MV-4-11 (cell line): Measurements from ENCODE around the gene DMBT1.
"Not testable (repeated sequence)": the region's sequence is repeated elsewhere in the genome, so short reads cannot be mapped to it uniquely, and the experiment has no call there.

Experiments used
- DNase-seq: peaks from one replicate; lab custom pipeline; 2025; lab: John Stamatoyannopoulos, UW

Gene DMBT1

DNA sequence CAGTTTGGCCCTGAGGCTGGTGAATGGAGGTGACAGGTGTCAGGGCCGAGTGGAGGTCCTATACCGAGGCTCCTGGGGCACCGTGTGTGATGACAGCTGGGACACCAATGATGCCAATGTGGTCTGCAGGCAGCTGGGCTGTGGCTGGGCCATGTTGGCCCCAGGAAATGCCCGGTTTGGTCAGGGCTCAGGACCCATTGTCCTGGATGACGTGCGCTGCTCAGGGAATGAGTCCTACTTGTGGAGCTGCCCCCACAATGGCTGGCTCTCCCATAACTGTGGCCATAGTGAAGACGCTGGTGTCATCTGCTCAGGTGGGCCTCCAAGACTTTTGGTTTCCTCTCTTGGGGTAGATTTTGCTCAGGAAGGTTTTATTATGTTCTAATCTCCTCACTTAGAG, 25.5 kb downstream of the DMBT1 start:
- DNase-seq: not testable (repeated sequence)

DNA sequence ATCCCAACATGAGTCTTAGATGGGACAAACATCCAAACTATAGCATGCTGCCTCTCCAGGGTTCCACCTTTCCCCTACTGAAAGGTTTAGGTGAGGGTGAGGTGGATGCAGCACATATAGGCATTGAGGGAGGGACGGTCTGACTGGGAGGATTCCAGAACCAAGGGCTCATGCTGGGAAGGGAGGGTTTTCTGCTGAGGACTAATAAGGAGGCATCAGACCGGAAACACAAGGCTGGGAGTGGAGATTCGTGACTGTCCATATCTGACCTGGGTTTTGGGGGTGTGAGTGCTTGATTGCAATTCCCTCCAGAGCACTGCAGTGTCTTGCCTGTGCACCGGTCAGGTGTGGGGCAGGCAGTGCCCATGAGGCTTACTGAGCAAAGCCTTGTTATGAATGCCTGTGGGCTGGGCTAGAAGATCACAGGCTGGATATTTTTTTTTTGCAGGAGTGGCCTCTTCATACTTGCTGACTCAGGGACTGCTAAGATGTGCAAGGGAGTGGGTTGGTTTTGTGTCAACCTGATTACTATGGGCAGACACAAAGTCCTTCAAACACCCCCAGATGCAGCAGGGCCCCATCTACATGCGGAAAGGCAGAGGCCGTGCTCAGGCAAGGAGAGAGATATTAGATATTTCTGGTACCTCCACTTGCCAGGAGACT, 26.7 kb downstream of the DMBT1 start:
- DNase-seq: no peak

DNA sequence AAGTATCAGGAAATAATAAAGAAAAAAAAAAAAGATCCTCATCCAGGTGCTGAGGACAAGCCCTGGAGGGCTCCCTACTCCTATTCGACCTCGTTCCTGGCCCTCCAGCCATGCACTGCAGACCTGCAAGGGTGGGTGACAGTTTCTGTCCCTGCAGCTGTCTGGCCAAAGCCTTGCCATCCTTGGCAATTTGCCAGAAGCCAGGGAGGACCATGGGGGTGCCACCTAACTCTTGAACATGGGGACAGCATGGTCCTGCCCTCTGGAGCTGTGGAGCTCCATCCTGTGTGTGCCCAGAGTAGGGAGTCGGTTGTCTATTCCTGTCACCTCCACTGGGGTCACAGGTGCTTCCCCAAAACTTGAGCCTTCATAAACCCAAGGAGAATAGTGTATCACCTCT, 27.8 kb downstream of the DMBT1 start:
- DNase-seq: no peak

DNA sequence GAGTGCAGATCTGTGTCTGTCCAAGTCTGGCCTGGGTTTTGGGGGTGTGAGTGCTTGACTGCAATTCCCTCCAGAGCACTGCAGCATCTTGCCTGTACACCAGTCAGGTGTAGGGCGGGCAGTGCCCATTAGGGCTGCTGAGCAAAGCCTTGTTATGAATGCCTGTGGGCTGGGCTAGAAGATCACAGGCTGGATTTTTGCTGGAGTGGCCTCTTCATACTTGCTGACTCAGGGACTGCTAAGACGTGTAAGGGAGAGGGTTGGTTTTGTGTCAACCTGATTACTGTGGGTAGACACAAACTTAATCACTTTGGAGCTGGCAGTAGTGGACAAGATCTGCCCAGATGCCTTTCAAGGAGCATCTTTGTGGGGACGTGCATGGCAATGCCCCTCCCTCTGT, 29.6 kb downstream of the DMBT1 start:
- no peak for DNase-seq

DNA sequence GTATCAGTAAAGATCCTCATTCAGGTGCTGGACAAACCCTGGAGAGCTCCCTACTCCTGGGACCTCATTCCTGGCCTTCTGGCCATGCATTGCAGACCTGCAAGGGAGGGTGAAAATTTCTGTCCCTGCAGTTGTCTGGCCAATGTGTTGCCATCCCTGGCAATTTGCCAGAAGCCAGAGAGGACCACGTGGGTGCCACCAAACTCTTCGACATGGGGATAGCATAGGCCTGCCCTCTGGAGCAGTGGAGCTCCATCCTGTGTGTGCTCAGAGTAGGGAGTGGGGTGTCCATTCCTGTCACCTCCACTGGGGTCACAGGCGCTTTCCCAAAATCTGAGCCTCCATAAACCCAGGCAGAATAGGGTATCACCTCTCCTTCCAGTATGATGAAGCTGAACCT, 31.2 kb downstream of the DMBT1 start:
- DNase-seq: no peak

DNA sequence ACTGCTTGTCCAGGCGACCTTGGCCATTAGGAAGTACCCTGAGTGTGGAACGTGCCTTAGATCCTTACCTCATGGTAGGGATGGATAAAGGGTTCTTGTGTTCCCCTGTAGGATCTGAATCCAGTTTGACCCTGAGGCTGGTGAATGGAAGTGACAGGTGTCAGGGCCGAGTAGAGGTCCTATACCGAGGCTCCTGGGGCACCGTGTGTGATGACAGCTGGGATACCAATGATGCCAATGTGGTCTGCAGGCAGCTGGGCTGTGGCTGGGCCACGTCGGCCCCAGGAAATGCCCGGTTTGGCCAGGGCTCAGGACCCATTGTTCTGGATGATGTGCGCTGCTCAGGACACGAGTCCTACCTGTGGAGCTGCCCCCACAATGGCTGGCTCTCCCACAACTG, 31.6 kb downstream of the DMBT1 start:
- no peak for DNase-seq

DNA sequence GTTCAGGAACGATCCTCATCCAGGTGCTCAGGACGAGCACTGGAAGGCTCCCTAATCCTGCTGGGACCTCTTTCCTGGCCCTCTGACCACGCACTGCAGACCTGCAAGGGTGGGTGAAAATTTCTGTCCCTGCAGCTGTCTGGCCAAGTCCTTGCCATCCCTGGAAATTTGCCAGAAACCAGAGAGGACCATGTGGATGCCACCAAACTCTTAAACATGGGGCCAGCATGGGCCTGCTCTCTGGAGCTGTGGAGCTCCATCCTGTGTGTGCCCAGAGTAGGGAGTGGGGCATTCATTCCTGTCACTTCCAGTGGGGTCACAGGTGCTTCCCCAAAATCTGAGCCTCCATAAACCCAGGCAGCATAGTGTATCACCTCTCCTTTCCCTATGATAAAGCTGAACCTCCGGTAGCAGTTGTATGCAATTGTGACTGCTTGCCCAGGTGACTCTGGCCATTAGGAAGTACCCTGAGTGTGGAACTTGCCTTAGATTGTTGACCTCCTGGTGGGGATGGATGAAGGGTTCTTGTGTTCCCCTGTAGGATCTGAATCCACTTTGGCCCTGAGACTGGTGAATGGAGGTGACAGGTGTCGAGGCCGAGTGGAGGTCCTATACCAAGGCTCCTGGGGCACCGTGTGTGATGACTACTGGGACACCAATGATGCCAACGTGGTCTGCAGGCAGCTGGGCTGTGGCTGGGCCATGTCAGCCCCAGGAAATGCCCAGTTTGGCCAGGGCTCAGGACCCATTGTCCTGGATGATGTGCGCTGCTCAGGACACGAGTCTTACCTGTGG, 57.1 kb downstream of the DMBT1 start:
- no peak for DNase-seq

DNA sequence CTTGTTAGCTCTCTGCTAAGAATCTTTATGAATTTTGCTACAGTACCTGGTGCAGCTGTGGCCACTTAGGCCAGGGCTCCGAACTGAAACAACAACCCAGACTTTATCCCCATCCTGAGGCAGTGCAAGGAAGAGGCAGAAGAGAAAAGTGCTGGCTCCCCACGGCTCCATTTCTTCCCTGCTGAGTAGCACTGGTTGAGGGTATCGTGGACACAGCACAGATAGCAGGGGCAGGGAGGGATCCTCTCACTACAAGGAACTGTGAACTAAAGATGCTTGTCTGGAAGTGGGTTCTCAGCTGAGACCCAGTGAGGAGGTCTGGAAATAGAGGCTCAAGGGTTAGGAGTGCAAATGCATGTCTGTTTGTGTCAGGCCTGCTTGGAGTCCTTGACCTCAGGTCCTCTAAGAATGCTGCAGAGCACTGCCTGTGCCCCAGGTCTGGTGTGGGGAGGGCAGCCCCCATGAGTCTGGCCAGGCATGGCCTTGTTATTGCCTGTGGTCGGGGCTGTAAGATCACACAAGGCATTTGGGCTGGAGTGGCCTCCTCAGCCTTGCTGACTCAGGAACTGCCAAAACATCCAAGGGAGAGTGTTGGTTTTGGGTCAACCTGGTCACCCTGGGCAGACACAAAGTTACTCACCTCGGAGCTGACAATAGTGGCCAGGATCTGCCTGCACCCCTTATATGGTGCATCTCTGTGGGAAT, 58.1 kb downstream of the DMBT1 start:
- no peak for DNase-seq

DNA sequence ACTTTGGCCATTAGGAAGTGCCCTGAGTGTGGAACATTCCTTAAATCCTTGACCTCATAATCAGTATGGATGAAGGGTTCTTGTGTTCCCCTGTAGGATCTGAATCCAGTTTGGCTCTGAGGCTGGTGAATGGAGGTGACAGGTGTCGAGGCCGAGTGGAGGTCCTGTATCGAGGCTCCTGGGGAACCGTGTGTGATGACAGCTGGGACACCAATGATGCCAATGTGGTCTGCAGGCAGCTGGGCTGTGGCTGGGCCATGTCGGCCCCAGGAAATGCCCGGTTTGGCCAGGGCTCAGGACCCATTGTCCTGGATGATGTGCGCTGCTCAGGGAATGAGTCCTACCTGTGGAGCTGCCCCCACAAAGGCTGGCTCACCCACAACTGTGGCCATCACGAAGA, 60.4 kb downstream of the DMBT1 start:
- not testable (repeated sequence) for DNase-seq

DNA sequence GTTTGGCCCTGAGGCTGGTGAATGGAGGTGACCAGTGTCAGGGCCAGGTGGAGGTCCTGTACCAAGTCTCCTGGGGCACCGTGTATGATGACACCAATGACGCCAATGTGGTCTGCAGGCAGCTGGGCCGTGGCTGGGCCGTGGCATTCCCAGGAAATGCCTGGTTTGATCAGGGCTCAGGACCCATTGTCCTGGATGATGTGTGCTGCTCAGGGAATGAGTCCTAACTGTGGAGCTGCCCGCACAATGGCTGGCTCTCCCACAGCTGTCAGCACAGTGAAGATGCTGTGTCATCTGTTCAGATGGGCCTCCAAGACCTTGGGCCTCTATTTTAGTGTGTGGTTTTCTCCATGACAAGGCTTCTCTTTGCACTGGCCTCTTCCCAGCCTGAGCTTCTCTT, 64.0 kb downstream of the DMBT1 start:
- DNase-seq: no peak

DNA sequence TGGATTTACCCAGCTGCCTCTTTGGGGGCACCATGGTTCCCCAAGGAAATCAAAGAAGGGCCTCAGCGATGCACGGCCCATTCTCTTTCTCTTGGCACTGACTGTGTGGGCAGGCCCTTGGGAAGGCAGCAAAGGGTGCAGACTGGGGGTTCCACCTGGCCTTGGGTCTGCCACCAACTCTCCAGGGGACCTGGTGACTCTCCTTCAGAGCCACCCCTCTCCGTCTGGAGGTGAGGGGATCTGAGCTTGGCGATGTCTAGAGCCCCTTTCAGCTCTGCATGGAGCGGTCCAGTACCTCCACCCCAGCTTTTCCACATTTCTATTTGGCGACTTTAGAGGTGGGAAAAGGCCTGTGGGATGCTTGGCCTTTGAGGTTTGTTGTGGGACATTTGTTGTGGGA, 70.0 kb downstream of the DMBT1 start:
- no peak for DNase-seq

DNA sequence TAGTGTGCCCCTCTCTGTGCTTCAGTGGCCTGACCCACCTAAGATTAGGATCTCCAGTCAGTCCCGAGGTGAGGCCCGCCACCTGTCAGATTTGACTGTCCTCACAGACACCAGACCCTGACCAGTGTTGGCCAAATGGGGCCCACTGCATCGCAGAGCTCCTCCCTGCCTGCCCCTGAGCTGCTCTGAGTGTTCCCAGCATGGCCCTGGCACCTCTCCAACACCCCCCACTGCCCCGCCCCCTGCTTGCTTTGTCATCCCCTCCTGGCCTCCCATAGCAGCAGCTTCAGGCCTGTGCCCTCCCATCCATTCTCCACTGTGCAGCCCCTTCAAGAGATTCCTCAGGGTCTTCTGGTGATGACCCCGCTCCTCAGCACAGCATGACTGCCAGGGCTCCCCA, 71.5 kb downstream of the DMBT1 start:
- no peak for DNase-seq

DNA sequence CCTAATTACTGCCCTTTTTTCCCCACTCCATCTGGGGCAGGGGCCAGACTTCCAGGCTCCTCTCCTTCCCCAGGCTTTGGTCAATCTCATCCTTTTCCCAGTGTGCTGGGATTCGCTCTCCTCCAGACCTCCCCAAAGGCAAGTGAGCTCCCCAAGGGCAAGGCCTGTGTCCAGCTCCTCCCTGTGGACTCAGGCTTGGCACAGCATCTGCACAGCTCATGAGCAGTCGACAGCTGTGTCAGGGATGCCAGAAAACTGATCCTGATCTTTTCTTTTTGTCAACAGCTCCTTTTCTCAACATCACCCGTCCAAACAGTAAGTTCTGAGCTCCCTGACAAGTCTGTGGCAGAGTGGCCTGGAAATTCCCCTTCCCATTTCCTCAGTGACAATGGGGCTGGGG, 72.0 kb downstream of the DMBT1 start:
- DNase-seq: no peak

DNA sequence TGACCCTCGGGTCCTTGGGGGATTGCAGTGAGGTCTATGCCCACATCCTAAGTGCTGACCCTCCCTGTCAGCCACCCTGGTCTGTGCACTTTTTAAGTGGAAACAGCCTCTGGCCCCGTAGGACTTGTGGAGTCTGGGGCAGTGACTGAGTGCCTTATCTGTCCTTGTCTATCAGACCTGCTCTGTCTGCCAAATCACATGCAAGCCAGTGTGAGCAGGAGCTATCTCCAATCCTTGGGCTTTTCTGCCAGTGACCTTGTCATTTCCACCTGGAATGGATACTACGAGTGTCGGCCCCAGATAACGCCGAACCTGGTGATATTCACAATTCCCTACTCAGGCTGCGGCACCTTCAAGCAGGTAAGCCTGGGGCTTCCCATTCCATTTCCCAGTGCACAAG, 76.4 kb downstream of the DMBT1 start:
- DNase-seq: no peak

DNA sequence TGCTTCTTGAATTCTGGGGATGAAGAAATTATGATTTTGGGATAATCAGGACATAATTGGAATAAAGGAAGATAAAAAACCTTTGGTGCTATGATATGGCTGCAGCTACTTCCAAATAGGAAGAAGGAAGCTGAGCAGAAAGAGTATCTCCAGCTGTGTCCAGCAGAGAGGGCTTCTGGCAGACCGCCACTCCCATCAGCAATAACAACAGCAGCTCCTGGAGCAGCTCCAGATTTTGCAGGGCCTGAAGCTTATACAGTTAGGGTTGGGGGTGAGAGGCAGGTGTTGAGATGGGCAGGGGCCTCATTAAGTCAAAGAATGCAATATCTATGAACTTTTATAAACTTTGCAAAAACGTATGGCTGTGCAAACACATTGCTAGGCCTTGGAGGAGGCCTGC, 76.8 kb downstream of the DMBT1 start:
- no peak for DNase-seq

DNA sequence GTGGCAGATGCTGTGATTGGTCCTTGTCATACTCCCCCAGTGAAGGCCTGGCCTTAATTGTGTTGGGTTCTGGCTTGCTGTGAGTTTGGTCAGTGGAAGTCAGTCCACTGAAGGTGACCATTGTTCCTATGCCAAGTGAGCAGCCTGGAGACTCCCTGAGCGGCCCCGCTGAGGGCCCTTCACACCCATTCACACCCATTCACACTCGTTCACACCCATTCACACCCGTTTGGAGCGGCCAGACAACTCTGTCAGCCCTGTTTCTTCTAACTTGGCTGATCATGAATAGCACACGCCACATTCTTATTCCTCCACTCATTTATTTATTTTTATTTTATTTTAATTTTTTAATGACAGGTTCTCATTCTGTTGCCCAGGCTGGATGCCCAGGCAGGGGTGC, 77.6 kb downstream of the DMBT1 start:
- DNase-seq: no peak

DNA sequence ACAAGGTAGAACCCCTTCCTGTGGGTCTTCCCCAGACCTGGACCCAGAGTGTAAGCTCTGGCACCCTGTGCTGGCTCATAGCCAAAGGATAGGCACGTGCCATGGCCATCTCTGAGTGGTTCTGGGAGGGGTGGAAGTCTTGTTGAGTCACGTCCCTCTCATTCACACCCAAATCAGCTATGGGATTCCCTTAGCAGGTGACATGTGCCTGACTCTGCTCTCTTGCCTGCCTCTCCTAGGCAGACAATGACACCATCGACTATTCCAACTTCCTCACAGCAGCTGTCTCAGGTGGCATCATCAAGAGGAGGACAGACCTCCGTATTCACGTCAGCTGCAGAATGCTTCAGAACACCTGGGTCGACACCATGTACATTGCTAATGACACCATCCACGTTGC, 79.2 kb downstream of the DMBT1 start:
- no peak for DNase-seq

DNA sequence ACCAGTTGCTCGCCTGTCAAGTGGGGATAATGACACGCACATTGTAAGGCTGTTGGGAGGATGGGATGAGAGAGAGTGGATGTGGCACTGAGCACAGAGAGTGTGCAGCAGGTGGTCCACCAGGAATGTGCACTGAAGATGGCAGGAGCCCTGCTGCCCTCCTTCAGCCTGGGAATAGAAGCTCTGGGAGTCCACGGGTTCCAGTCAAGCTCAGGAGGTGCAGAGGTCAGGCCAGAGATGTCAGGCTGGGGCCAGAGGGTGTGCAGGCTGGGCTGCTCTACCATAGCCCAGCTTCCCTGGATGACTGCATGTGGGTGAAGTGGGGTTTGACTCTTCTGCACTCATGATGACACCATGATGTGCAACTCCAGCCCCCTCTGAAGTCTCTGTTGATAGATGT, 80.4 kb downstream of the DMBT1 start:
- DNase-seq: no peak

DNA sequence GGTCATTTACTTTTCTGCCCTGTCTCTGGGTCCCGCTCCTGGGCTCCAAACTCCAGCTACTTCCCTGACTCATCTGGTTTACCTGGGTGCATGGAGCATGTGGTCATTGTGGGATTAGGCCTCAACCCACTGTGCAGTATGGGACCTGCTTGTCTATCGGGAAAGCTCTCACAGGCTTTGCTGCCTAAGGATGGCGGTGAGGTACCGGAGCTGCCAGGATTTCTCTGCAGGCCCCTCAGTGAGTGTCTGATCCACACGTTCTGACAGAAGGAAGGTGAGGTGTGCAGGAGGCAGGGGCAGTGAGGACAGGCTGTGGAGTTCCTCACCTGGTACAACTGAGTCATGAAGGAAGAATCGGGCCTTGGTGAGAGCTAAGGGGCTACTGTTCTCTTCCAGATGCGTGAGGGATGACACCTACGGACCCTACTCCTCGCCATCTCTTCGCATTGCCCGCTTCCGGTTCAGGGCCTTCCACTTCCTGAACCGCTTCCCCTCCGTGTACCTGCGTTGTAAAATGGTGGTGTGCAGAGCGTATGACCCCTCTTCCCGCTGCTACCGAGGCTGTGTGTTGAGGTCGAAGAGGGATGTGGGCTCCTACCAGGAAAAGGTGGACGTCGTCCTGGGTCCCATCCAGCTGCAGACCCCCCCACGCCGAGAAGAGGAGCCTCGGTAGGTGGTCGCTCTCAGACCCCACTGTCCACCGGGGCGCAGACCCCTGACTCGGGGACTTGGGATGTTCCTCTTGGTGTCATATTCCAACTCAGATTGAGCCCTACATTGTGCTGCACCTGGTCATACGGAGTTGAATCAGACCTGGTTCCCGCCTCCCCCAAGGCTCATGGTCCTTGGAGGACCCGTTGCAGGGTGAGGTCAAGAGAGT, 82.4 kb downstream of the DMBT1 start:
- DNase-seq: no peak

DNA sequence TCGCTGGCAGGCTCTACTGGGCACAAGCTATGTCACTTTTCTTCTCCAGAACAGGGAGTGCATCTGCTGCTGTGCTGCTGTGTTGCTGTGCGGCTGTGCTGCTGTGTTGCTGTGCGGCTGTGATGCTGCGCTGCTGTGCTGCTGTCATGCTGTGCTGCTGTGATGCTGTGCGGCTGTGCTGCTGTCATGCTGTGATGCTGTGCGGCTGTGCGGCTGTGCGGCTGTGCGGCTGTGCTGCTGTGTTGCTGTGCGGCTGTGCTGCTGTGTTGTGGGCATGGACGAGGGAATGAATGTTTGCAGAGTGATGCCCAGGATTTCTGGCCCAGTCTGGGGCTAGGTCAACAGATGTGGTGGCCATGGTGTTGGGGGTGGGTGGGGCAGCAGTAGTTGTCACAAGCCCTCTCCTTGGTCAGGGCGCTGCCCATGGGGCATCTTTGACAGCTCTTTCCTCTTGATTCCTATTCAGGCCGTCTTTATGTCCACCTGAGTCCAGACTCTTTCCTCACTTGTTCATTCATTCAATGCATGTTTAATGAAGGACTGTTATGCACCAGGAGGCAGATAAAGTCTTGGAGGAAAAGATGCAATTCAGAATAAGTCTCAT, 83.5 kb downstream of the DMBT1 start:
- no peak for DNase-seq

DNA sequence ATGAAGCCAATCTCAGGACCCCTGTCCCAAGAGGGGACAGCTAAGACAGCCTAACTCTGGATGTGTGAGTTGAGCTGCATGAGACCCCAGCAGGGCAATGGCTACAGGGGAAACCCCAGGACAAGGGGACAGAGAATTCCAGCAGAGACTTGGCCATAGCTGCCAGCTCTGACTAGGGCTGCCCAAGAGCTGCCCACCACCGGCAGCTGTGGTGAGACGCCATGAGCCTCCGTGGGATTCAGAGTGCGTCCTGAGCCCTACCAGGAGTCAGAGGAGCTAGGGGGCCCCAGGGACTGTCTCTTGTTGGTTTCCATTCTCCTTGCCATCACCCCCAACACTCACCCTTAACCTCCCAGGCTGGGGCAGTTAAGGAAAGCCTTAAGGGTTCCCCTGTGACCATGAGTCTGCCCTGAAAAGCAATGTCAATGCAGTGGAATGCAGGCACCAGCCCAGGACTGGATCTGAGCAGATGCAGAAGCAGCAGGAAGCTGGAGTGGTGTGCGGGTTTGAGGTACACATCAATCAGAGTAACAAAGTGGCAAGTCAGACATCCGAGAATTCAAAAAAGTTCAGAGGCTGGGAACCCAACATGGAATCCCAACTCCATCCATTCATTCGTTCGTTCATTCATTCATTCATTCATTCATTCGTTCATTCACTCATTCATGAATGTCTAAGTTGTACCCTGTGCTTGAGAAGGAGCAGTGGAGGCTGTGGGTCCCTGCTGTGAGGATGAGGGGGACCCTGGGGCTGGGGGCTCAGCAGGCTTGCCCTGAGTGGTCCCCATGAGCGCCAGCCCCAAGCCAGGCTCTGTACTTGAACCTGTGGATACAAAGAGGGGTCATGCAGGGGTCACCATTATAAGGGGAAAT, 86.2 kb downstream of the DMBT1 start:
- DNase-seq: no peak
